Activated naive CD4-positive, alpha-beta T cell treated with anti-CD3 and anti-CD28 coated beads, Interleukin-2, amount 50 U/mL, for 24 hours (primary cell): ENCODE data around the gene SERHL2.
"Not testable (repeated sequence)": the region's sequence is repeated elsewhere in the genome, so short reads cannot be mapped to it uniquely, and the experiment has no call there.

ENCODE experiments used
- H3K27ac Mint-ChIP-seq: one replicate; pipeline ENCODE4 v1.8.0; 2021; ENCODE audit warnings: mild to moderate bottlenecking, mixed read lengths
- H3K27me3 Mint-ChIP-seq: one replicate; pipeline ENCODE4 v1.8.0; 2021; ENCODE audit warnings: mixed read lengths
- H3K36me3 Mint-ChIP-seq: one replicate; pipeline ENCODE4 v1.8.0; 2021; ENCODE audit warnings: mixed read lengths
- H3K4me1 Mint-ChIP-seq: one replicate; pipeline ENCODE4 v1.8.0; 2021; ENCODE audit warnings: mixed read lengths
- H3K4me3 Mint-ChIP-seq: one replicate; pipeline ENCODE4 v1.8.0; 2021; ENCODE audit warnings: mild to moderate bottlenecking, mixed read lengths
- H3K9me3 Mint-ChIP-seq: one replicate; pipeline ENCODE4 v1.8.0; 2021; ENCODE audit warnings: mixed read lengths

The SERHL2 gene, protein sequence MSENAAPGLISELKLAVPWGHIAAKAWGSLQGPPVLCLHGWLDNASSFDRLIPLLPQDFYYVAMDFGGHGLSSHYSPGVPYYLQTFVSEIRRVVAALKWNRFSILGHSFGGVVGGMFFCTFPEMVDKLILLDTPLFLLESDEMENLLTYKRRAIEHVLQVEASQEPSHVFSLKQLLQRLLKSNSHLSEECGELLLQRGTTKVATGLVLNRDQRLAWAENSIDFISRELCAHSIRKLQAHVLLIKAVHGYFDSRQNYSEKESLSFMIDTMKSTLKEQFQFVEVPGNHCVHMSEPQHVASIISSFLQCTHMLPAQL

GRCh38 chr22:42553475-42554361, at the start of gene SERHL2:
Gene SERHL2 (plus strand): TSS chr22:42553956. CDS start chr22:42554021, 65 bp downstream.
- Mint-ChIP-seq H3K4me3 (peak within 1 kb of the TSS; percentile 90), H3K27ac (peak within 1 kb of the TSS; percentile 51), H3K36me3 (no peaks in the 10 kb centered on the region), H3K9me3 (no peaks in the 10 kb centered on the region), H3K27me3 (no peaks in the 10 kb centered on the region), H3K4me1 (peaks cover 21% of the 10 kb centered on the region)

- H3K4me3 Mint-ChIP-seq, H3K4me1 Mint-ChIP-seq, H3K36me3 Mint-ChIP-seq, H3K27me3 Mint-ChIP-seq, H3K9me3 Mint-ChIP-seq: not testable (repeated sequence)
- H3K27ac Mint-ChIP-seq: peak overlapping the region; percentile 30
These were observed 45.3 kb upstream of the SERHL2 start for GRCh38 chr22:42508327-42508974.

GRCh38 chr22:42508975-42509364, 44.8 kb upstream of the SERHL2 start:
- not testable (repeated sequence) for H3K4me3 Mint-ChIP-seq, H3K4me1 Mint-ChIP-seq, H3K27ac Mint-ChIP-seq, H3K9me3 Mint-ChIP-seq, H3K27me3 Mint-ChIP-seq, H3K36me3 Mint-ChIP-seq

DNA sequence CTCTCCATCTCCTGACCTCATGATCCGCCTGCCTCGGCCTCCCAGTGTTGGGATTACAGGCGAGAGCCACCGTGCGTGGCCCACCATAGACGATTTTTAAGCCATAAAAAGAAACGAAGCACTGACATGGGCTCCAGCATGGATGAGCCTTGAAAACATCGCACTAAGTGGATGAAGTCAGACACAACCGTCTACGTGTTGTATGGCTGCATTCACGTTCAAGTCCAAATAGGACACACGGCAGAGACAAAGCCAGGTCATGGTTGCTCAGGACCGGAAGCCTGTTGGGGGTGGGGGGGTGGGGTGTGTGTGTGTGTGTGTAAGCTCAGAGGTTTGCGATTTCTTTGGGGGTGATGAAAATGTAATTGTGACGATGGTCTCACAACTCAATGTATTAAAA, 44.2 kb upstream of the SERHL2 start:
- H3K27me3 Mint-ChIP-seq: no peaks in the 10 kb centered on the region
- no peak overlapping the region for H3K4me3 Mint-ChIP-seq
- H3K36me3 Mint-ChIP-seq: no peaks in the 10 kb centered on the region
- no peaks in the 10 kb centered on the region for H3K9me3 Mint-ChIP-seq
- H3K27ac Mint-ChIP-seq: peak overlapping the region; percentile 31
- H3K4me1 Mint-ChIP-seq: peaks cover 4% of the 10 kb centered on the region

DNA sequence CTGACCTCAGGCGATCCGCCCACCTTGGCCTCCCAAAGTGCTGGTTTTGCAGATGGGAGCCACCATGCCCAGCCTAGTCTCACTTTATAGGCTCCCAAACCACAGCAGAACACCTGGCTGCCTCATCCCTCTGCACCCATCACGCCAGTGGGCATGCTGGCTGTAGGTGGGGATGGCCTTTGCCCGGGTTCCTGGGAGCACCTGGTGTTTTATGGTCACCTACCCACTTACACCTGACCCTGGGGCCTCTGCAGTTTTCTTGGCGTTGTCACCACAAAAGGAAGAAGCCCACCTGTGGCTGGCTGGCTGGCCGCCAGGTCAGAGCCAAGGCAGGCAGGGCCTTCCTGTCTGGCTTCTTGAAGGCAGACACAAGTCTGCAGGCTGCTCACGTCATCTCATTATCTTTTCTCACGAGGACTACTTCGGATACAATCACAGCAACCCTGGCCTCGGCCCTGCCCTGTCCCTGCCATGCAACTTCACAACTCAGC, 42.3 kb upstream of the SERHL2 start:
- Mint-ChIP-seq H3K4me1 (peaks cover 4% of the 10 kb centered on the region), H3K27ac (peak overlapping the region; percentile 36), H3K36me3 (no peaks in the 10 kb centered on the region), H3K4me3 (no peak overlapping the region), H3K9me3 (no peaks in the 10 kb centered on the region), H3K27me3 (no peaks in the 10 kb centered on the region)

- H3K4me3 Mint-ChIP-seq, H3K36me3 Mint-ChIP-seq, H3K4me1 Mint-ChIP-seq, H3K9me3 Mint-ChIP-seq, H3K27ac Mint-ChIP-seq, H3K27me3 Mint-ChIP-seq: not testable (repeated sequence)
These were observed 41.3 kb upstream of the SERHL2 start for GRCh38 chr22:42512273-42512990.

DNA sequence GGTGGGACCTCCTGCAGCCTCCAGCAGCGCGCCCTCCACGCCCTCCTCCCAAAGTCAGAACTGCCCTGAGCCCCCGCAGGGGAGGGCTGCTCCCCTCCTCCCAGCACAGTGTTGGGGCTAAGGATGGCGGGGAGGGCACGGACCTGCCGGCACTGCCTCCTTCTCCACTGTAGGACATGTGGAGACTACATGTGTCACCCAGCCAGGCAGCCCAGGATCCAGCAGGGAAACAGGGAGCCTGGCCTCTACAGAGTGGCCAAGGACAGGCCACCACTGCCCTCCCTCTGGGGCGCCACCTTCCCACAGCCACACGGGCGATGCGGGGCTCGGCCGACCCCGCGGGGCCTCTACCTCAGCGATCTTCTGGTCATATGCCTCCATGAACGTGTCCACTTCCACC, 39.4 kb upstream of the SERHL2 start:
- not testable (repeated sequence) for H3K4me3 Mint-ChIP-seq, H3K36me3 Mint-ChIP-seq, H3K9me3 Mint-ChIP-seq, H3K4me1 Mint-ChIP-seq, H3K27me3 Mint-ChIP-seq
- peak overlapping the region; percentile 35 for H3K27ac Mint-ChIP-seq

DNA sequence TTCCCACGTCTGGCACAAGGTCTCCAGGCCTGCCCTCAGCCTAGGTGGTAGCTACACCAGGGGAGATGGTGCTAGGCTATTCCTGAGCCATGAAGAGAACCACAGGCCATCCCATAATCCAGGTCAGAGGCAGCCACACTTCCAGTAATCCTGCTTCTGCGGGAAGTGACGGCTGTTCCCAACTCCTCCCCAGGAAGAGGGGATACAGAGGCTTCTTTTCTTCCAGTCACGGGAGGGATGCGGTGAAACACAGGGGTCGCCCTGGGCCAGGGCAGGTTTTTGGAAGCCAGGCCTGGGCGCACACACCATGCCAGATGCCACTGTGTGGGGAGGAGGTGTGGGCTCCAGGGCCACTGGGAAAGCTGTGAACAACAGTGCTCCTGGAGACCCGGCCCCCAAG, 38.5 kb upstream of the SERHL2 start:
- H3K27ac Mint-ChIP-seq: not testable (repeated sequence)
- peaks cover 13% of the 10 kb centered on the region for H3K4me1 Mint-ChIP-seq

GRCh38 chr22:42515896-42516295, 37.9 kb upstream of the SERHL2 start:
- no peak overlapping the region for H3K4me3 Mint-ChIP-seq
- no peaks in the 10 kb centered on the region for H3K27me3 Mint-ChIP-seq
- H3K27ac Mint-ChIP-seq: peak overlapping the region; percentile 30
- H3K4me1 Mint-ChIP-seq: peaks cover 15% of the 10 kb centered on the region
- peaks cover 6% of the 10 kb centered on the region for H3K36me3 Mint-ChIP-seq
- H3K9me3 Mint-ChIP-seq: no peaks in the 10 kb centered on the region

More for the DNA sequence above, 38.5 kb upstream of the SERHL2 start:
- not testable (repeated sequence) for H3K4me3 Mint-ChIP-seq, H3K27me3 Mint-ChIP-seq, H3K9me3 Mint-ChIP-seq, H3K36me3 Mint-ChIP-seq

DNA sequence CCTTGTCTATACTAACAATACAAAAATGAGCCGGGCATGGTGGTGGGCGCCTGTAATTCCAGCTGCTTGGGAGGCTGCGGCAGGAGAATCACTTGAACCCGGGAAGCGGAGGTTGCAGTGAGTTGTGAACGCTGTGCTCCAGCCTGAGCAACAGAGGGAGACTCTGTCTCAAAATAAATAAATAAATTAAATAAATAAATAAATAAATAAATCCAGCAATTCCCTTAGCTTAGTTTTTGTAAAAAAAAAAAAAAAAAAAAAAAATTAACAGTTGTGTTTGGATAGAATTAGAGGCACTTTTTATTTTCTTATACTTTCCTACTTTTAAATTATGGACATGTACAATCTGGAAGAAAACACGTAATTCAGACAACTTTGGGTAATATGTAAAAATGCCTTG, 36.7 kb upstream of the SERHL2 start:
- not testable (repeated sequence) for H3K27me3 Mint-ChIP-seq, H3K9me3 Mint-ChIP-seq, H3K36me3 Mint-ChIP-seq, H3K27ac Mint-ChIP-seq
- H3K4me3 Mint-ChIP-seq: peak overlapping the region; percentile 36
- peaks cover 18% of the 10 kb centered on the region for H3K4me1 Mint-ChIP-seq

DNA sequence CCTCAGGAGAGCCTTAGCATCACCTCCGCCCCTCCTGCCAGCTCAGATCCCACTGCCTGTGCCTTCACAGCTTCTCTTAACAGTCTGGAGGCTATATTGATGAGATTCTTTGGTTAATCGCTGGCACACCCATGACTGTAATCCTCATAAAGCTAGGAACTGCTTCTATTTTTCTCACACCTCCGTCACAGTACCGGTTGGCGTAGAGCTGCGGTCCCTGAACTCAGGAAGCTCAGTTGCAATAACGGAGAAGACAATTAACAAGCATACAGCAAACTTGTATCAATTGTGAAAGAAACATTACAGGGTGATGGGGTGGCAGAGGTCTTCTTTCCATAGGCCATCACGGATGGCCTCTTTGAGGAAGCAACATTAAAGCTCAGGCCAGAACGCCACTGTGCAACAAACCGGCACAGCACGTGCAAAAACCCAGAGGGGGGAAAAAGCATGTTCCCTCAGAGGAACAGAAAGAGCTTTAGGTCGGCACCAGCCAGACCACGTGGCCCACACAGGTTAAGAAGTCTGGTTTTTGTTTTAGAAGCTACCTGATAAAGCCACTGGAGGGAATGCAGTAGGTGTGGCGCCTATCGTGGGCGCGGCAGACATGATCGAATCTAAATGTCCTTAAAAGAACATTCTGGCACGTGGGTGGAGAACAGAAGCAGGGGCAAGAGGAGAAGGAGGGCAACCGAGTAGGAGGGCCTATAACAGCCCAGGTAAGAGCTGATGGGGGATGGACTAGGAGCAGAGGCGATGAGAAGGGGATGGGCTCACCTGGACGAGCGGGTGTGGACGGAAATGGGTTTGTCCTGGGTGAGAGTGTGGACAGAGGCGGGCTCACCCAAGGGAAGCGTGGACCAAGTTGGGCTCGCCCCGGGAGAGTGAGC, 34.9 kb upstream of the SERHL2 start:
- not testable (repeated sequence) for H3K9me3 Mint-ChIP-seq, H3K27me3 Mint-ChIP-seq, H3K36me3 Mint-ChIP-seq
- Mint-ChIP-seq H3K27ac (peak overlapping the region; percentile 97), H3K4me3 (peak overlapping the region; percentile 97), H3K4me1 (peaks cover 18% of the 10 kb centered on the region)

DNA sequence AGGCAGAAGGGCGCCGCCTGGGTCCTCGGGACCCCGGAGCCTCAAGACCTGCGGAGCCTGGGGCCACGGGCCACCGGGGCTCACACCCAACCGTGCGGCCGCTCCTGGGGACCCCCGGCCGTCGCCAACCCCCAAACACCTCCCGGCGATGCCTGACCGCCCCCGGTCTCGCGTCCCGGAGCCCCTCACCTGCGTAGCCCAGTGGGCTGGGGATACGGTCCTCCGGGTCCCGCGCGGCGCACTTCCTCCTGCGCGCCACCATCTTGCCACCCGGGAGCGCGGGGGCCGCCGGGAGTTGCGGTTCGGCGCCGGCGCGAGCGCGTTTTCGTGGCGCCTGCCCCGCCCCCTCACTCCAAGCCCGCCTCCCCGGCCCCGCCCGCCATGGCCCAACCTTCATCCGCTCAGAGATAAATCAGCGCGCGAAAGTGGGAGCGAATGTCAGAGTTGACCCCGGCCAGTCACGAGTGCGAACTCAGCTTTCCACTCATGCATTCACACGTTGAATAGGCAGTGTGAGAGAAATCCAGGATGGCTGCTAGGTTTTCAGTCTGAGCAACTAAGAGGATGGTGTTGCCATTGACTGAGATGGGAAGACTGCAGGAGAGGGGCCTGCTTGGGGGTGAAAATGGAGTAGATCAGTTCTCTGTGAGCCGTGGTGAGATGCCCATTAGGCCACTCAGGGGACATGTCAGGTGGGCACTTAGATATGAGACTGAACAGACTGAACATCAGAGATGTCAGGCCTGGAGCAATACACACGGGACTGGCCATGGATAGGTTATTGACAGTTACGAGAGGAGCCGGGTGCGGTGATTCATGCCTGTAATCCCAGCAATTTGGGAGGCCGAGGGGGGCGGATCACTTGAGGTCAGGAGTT, 34.0 kb upstream of the SERHL2 start, which contains the start of gene RRP7A:
TSS of gene RRP7A (minus strand) at position 272 of the 877 bp plus-strand sequence. CDS start at position 262, 10 bp downstream.
- Mint-ChIP-seq H3K9me3 (no peaks in the 10 kb centered on the region), H3K36me3 (peaks cover 6% of the 10 kb centered on the region), H3K27ac (peak within 1 kb of the TSS; percentile 97), H3K27me3 (no peaks in the 10 kb centered on the region), H3K4me1 (peaks cover 18% of the 10 kb centered on the region), H3K4me3 (peak within 1 kb of the TSS; percentile 97)

DNA sequence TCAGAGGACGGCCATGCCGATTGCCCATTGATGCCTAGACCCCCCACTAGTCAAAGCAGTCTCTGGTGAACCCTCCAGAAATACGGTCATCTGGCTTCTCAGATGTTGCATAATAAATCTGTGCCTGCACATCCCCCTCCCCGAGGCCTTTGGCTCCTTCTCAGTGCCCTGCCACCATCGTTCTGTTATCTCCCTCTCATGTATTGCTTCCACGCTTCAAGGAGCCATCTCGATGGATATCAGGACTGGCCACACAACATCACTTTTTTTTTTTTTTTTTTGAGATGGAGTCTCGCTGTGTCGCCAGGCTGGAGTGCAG, 32.6 kb upstream of the SERHL2 start:
- peak overlapping the region; percentile 11 for H3K27ac Mint-ChIP-seq
- peak overlapping the region; percentile 97 for H3K4me3 Mint-ChIP-seq
- H3K9me3 Mint-ChIP-seq: no peaks in the 10 kb centered on the region
- peaks cover 6% of the 10 kb centered on the region for H3K36me3 Mint-ChIP-seq
- peaks cover 18% of the 10 kb centered on the region for H3K4me1 Mint-ChIP-seq
- H3K27me3 Mint-ChIP-seq: no peaks in the 10 kb centered on the region

GRCh38 chr22:42522546-42522945, 31.2 kb upstream of the SERHL2 start:
- no peaks in the 10 kb centered on the region for H3K27me3 Mint-ChIP-seq
- no peak overlapping the region for H3K27ac Mint-ChIP-seq
- peaks cover 6% of the 10 kb centered on the region for H3K36me3 Mint-ChIP-seq
- no peak overlapping the region for H3K4me3 Mint-ChIP-seq
- no peaks in the 10 kb centered on the region for H3K9me3 Mint-ChIP-seq
- H3K4me1 Mint-ChIP-seq: peaks cover 18% of the 10 kb centered on the region
